DND-41 (cell line): Measurements from ENCODE around the gene ROBO4.

ENCODE experiments used
- ATAC-seq: fragments of 200-7000 bp; cut with Tn5 transposase; 3 replicates; pipeline ENCODE4 v1.9.1; 2021; ENCODE audit warnings: low read depth; ENCODE audit not compliant: insufficient read depth
- DNase-seq: peaks from one replicate; pipeline ENCODE4 v3.0.0-alpha.2; 2020
- H2AFZ ChIP-seq: 2 replicates; pipeline ENCODE4 v1.6.0; 2012; ENCODE audit warnings: low read depth, low read length
- H3K27ac ChIP-seq: 2 replicates; pipeline ENCODE4 v1.5.1; 2012; ENCODE audit warnings: low read length, inconsistent platforms
- H3K27me3 ChIP-seq: fragments of 200-600 bp; sonication (generic); 2 replicates; pipeline ENCODE4 v1.6.0; 2012; ENCODE audit warnings: low read length, mild to moderate bottlenecking, inconsistent platforms; ENCODE audit not compliant: insufficient read depth, poor library complexity
- H3K36me3 ChIP-seq: 2 replicates; pipeline ENCODE4 v1.5.1; 2012; ENCODE audit warnings: low read length, inconsistent platforms; ENCODE audit not compliant: insufficient read depth
- H3K4me1 ChIP-seq: 2 replicates; pipeline ENCODE4 v1.5.1; 2012; ENCODE audit warnings: mild to moderate bottlenecking, low read length; ENCODE audit not compliant: insufficient read depth
- H3K4me2 ChIP-seq: 2 replicates; pipeline ENCODE4 v1.6.0; 2012; ENCODE audit warnings: mild to moderate bottlenecking, moderate library complexity, low read length, inconsistent platforms; ENCODE audit not compliant: insufficient read depth
- H3K4me3 ChIP-seq, 2 experiments: fragments of 200-600 bp in 1 of 2; shearing (Covaris generic) in 1 of 2; 2 replicates each; pipeline ENCODE4 v1.5.1; 2012 to 2016; ENCODE audit warnings: inconsistent platforms in 2 of 2, low read length in 2 of 2, mild to moderate bottlenecking in 2 of 2, low read depth in 1 of 2, moderate library complexity in 1 of 2
- H3K79me2 ChIP-seq: 2 replicates; pipeline ENCODE4 v1.6.0; 2012; ENCODE audit warnings: low read length, inconsistent platforms; ENCODE audit not compliant: insufficient read depth
- H3K9ac ChIP-seq: 2 replicates; pipeline ENCODE4 v1.6.0; 2012; ENCODE audit warnings: low read depth, mild to moderate bottlenecking, inconsistent platforms, low read length, moderate library complexity
- H3K9me3 ChIP-seq: 2 replicates; pipeline ENCODE4 v1.5.1; 2012; ENCODE audit warnings: low read length, moderate library complexity, mild to moderate bottlenecking, inconsistent platforms; ENCODE audit not compliant: insufficient read depth, severe bottlenecking
- H4K20me1 ChIP-seq: 2 replicates; pipeline ENCODE4 v1.6.0; 2012; ENCODE audit warnings: low read length; ENCODE audit not compliant: insufficient read depth
- CTCF ChIP-seq: IDR thresholded peaks from 2 replicates; pipeline ENCODE4 v1.5.1; 2012; ENCODE audit warnings: borderline replicate concordance, low read length, moderate library complexity, mild to moderate bottlenecking; ENCODE audit not compliant: poor library complexity, severe bottlenecking; ENCODE audit errors: extremely low read depth
- EZH2 ChIP-seq: IDR thresholded peaks from 3 replicates; pipeline ENCODE4 v1.6.1; 2012; ENCODE audit warnings: borderline replicate concordance, low read depth, mild to moderate bottlenecking, moderate library complexity, low read length, inconsistent platforms; ENCODE audit not compliant: severe bottlenecking

ROBO4 gene

GRCh38 chr11:124875401-124875800 lies 22.3 kb downstream of the ROBO4 start:
- Histone ChIP-seq H3K9ac (no peak overlapping the region), H3K4me2 (no peak overlapping the region), H3K36me3 (no peaks in the 10 kb centered on the region), H3K9me3 (no peaks in the 10 kb centered on the region), H3K4me1 (no peaks in the 10 kb centered on the region), H2AFZ (no peak overlapping the region), H3K27ac (no peak overlapping the region), H4K20me1 (no peaks in the 10 kb centered on the region; the same call in 1 of the 2 replicates), H3K4me3 (no peak overlapping the region), H3K27me3 (no peaks in the 10 kb centered on the region), H3K79me2 (no peaks in the 10 kb centered on the region)
- no peak for ATAC-seq
- TF ChIP-seq EZH2 (no peak), CTCF (no peak)
- no peak for DNase-seq

DNA sequence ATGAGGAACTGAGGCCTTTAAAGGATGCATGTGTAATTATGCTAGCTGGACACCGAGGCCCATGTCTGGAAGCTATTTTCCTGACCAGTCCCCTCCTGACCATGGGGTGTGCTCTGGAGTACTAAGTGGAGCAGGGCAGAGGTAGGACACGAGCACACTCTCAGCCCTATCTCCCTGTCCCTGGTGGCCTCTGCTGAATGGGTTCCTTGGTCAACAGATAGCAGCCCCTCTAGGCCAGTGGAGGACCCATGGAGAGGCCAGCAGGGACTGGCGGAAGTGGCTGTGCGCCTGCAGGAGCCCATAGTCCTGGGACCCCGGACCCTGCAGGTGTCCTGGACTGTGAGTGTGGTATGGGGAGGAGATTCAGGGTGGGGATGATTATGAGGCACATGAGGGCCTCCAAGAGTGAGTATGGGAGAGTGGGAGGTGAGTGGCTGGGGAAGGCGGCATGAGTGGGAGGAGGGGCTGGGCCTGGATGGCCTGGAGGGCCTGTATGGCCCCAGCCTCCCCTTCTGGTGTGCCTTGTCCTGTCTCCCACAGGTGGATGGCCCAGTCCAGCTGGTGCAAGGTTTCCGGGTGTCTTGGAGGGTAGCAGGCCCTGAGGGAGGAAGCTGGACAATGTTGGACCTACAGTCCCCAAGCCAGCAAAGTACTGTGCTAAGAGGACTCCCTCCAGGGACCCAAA lies 23.0 kb downstream of the ROBO4 start:
- no peak overlapping the region for H3K4me2 ChIP-seq
- no peak overlapping the region for H2AFZ ChIP-seq
- no peak for ATAC-seq
- H3K79me2 ChIP-seq: no peaks in the 10 kb centered on the region
- H3K4me1 ChIP-seq: no peaks in the 10 kb centered on the region
- H3K9ac ChIP-seq: no peak overlapping the region
- H3K4me3 ChIP-seq: no peak overlapping the region
- no peak overlapping the region for H3K27ac ChIP-seq
- H4K20me1 ChIP-seq: no peaks in the 10 kb centered on the region
- DNase-seq: no peak
- no peaks in the 10 kb centered on the region for H3K9me3 ChIP-seq
- no peaks in the 10 kb centered on the region for H3K36me3 ChIP-seq
- TF ChIP-seq CTCF (no peak), EZH2 (no peak)
- no peaks in the 10 kb centered on the region for H3K27me3 ChIP-seq

DNA sequence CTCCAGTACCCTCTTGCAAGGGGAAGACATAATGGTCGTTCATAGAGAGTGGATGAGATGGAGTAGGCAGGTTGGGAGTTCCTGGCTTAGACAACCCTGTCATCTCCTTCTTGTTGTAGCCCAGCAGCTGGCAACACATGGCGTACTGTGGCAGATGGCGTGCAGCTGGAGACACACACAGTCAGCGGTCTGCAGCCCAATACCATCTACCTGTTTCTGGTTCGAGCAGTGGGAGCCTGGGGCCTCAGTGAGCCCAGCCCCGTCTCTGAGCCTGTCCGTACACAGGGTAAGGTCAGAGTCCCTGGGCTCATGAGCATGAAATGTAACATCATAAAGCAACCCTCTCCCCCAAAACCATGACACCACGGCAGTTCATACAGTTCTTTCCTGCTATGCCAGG lies 23.7 kb downstream of the ROBO4 start:
- Histone ChIP-seq H3K4me1 (no peaks in the 10 kb centered on the region), H4K20me1 (no peaks in the 10 kb centered on the region), H3K36me3 (no peaks in the 10 kb centered on the region), H2AFZ (no peak overlapping the region), H3K27ac (no peak overlapping the region), H3K4me3 (no peak overlapping the region), H3K9ac (no peak overlapping the region), H3K27me3 (no peaks in the 10 kb centered on the region), H3K79me2 (no peaks in the 10 kb centered on the region), H3K4me2 (no peak overlapping the region), H3K9me3 (no peaks in the 10 kb centered on the region)
- TF ChIP-seq EZH2 (no peak), CTCF (no peak)
- DNase-seq: no peak
- no peak for ATAC-seq
